NK-92 (cell line): ENCODE data around the gene SHISA4.

Experiments
- DNase-seq: peaks from one replicate; lab custom pipeline; 2025; ENCODE audit not compliant: unreplicated experiment; lab: John Stamatoyannopoulos, UW

The SHISA4 gene

DNA sequence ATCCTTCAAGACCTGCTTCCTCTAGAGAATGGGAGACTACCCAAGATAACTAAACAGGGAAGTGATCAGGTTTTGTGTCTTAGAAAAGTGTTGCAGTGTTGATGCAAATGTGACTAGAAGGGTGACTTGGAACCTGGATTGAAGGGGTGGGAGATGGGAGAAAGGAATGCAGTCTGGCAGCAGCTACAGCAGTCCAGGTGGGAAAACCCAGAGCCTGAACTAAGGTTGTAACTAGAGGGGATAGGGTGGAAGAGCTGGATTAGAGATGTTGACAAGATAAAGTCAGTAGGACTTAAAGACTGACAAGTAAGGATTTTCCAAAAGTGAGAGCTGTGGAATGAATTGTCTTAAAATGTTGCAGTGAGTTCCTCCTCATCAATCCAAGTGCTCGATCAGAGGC, 7.1 kb upstream of the SHISA4 start:
- no peak for DNase-seq

DNA sequence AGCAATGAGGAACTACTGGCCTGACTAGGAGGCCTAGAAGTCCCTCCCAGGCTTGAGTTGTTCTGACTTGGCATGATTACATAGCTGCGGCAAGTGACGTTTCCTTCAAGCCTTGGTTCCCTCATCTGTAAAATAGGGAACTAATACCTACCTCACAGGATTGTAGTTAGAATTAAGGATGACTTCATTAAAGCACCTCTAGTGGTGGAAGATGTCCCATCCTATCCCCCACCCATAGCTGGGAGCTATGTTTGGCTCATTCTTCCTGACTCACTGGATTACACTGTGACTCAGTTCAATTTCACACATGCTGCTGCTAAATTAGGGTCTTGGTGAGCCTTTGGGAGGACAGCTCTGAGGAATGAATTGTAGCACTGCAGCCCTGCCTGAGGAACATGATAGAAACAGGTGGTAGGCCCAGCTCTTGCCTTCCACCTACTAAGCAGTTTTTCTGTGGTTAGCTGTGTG, 6.0 kb upstream of the SHISA4 start:
- no peak for DNase-seq

DNA sequence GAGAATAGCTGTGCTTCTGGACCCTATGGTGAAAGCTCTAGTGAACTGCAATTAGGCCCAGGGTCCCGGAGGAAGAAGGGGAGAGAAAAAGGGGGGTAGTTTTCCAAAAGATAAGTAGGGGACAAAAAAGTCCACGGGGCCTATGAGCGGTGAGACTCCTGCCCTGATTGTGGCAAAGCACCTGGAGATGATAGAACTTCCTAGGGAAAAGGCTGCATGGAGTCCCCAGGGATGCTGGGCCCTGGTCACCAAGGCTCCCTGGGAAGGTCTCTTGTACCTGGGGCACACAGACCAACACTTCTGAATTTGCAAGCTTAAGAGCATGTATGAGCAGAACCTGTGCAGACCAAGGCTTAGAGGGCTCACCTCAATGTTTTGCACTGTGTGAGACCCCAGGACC, 5.4 kb upstream of the SHISA4 start:
- DNase-seq, result no peak

DNA sequence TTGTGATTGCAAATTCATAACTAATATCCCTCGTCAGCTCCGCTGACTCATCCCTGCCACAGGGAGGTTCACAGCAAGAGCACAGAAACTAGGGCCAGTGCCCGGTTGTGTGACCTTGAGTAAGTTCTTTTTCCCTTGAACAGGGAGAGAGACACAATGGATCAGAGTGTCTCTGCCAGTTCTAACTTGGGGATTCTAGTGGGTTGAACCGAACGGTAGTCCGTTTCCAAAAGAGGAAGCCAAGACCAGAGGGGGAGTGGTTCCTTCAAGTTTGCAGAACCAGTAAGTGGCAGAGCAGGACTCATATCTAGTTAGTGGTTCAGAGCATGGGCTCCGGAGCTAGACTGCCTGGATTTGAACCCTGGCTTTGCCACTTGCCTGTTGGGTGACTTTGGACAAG, 4.9 kb upstream of the SHISA4 start:
- no peak for DNase-seq

DNA sequence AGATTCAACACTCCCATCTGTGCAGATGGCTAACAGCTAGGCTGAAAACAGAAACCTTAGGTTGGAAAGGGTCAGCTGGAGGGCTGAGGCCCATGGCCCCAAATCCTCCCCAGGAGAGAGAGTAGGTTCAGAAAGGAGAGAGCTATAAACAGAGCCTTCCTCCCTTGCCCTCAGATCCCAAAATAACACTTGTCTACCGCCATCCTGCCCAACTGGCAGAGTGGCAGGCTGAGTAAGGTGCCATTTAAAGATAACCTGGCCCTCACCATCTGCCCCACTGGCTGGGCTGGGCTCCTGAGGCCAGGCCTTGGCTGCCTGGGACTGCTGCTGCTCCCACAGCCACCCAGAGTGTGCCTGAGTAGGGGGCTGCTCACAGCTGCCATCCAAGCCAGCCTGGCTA, 4.3 kb upstream of the SHISA4 start:
- no peak for DNase-seq

DNA sequence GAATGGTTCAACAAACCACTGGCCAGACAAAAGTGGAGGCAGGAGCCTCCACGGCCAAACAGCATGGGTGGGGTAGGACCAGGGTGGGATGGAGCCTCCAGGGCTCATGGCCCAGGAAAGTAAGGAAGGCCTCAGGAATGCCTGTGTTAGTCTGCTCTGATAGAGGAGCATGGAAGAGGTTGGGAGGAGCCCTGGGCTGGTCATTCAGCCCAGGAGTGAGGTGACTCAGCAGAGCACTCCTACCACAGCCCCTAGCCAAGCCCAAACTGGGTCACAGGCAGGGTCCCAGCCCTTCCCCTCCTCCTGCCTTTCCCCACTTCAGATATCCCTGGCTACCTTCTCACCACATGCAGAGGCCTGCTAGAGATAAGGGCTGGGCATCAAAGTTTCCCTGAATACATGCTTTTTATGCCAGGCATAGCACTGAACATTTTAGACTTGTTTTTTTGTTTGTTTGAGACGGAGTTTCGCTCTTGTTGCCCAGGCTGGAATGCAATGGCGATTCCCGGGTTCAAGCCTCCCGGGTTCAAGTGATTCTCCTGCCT, 3.1 kb upstream of the SHISA4 start:
- DNase-seq, result no peak

DNA sequence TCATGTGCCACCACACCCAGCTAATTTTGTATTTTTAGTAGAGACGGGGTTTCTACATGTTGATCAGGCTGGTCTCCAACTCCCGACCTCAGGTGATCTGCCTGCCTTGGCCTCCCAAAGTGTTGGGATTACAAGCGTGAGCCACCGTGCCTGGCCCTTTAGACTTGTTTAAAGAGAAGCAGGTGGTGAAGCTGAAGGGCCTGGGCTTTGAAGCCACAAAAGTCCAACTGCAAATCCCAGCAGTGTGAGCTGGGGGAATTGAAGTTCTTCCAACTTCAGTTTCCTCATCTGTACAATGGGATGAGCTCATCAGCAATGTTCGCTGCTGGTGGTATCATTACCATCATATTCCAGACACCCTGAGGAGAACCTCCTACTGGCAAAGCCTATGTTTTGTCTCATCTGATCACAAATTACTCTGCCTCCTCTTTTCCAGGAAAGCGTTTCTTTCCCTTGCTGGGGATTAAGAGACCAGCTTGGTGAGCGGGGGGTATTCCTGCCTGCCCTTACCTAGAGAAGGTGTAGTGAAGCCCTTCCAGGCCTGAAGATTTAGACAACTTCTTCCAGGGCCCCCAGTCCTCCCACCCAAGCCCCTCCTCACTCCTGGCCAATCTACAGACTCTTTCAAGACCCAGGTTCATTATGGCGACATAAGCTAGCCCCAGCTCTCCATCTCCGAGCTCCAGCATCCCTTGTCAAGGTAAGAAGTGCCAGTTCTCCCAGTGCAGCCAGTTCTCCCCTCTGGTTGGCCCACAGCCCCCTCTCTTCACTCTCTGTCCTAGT, 2.4 kb upstream of the SHISA4 start:
- no peak for DNase-seq

DNA sequence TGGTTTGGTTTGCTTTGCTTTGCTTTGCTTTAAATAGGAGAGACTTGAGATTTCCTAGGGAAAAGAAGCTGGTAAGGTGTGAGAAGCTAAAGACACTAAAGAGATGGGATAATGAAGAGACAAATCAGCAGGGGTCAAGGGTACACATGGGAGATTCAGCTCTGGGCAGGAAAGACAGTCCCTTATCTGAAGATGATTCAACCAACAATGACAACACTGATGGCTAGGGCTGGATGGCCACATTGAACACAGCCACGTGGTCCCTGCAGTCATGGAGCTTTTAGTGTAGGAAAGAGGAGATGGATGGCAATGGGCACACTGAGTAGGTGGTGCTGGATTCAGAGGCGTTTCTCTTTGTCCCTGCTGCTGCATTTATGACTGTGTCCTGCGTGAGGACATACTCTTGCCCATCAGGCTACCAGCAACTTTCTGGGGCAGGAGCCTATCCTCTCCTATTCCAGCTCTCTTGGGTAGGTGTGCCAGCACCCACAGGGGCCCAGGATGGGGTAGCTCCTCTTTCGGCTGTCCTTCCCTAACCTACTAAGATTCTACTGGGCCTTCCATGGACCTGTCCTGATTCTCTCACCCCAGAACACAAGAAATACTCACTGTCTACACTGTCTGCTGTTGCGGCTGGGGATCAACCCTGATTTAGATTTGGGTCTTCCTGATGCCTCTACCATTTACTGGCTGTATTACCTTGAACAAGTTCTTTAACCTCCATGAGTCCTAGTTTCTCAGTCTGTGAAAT, 1.4 kb upstream of the SHISA4 start:
- DNase-seq, result no peak

DNA sequence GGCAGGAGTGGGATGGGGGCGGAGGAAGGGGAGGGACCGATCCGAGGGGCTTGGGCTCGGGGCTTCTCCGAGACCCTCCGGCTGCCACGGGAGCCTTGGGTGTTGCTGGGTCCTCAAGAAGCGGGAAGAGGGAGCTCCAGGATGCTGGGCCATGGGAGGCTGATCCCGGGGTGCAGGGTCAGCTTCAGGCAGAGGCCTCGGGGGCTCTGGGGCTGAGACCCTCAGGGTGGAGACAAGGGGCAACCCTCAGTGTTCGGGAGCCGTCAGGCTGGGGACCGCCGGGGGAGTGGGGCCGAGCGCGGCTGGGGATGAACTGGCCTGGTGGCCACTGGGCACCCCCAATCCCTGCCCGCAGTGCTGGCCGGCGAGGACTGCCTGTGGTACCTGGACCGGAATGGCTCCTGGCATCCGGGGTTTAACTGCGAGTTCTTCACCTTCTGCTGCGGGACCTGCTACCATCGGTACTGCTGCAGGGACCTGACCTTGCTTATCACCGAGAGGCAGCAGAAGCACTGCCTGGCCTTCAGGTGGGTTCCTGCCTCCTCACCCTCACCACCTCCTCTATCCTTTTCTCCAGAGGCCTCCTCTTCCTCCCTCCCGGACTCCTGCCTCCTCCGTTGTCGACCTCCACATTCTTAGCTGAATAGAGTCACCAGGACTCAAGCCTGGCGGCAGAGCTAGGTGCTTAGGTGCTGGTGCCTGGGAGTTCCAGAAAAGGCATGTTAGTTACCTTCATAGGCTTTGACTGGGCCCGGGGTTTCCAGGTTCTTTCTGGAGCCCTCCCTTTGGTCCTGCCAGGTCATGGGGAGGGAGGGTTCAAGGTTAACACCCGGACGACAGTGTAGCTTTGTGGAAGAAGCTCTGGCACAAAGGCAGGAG, 631 bp downstream of the SHISA4 start:
- no peak for DNase-seq

DNA sequence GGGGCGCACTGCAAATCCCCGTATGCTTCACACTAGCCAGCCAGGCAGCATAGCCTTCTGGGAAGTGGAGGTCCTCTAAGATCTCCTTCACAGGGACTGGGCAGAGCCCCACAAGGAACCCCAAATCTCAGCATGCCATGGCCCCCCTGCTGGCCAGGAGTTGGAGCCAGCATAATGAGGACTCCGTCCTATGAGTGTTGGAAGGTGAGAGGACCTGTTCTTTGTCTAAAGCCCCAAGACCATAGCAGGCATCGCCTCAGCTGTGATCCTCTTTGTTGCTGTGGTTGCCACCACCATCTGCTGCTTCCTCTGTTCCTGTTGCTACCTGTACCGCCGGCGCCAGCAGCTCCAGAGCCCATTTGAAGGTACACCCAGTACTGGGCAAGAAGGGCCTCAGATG, 1.5 kb downstream of the SHISA4 start:
- no peak for DNase-seq

DNA sequence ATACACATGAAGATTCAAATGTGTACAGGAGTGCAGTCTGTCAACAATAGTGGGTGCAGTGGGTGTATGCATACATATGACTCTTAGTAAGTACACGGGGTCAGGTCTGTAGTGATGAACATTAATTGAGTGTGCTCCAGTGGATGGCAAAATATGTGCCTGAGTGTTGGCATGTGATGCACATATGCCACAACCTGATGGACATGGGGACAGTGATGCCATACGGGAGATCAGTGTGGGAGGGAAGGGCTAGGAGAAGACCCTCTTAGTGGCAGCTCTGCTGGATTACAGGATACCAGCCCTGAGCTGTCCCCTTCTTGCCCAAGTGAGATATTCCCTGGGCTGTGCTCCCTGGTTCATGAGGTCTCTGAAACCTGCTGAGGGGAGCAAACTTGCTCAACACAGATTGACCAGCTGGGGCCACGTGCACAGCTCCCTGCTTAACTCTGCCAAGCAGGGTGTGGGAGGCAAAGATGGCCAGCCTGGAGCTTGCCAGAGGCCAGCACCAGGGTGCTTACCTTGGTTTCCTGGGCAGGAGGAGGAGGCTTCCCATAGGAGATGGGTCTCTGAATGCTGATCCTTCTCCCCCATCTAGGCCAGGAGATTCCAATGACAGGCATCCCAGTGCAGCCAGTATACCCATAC, 2.2 kb downstream of the SHISA4 start:
- DNase-seq, result no peak

DNA sequence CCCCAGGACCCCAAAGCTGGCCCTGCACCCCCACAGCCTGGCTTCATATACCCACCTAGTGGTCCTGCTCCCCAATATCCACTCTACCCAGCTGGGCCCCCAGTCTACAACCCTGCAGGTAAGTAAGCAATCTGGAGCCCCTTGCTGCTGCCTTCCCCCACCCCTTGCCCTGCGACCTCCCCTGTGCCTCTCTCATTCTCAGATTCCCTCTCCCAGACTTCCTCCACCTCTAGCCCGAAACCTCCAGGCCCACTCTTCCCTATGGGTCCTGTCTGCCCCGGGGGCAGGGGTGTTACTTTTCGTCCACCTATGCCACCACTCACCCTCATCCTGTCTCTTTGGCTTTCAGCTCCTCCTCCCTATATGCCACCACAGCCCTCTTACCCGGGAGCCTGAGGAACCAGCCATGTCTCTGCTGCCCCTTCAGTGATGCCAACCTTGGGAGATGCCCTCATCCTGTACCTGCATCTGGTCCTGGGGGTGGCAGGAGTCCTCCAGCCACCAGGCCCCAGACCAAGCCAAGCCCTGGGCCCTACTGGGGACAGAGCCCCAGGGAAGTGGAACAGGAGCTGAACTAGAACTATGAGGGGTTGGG, 2.9 kb downstream of the SHISA4 start:
- no peak for DNase-seq

DNA sequence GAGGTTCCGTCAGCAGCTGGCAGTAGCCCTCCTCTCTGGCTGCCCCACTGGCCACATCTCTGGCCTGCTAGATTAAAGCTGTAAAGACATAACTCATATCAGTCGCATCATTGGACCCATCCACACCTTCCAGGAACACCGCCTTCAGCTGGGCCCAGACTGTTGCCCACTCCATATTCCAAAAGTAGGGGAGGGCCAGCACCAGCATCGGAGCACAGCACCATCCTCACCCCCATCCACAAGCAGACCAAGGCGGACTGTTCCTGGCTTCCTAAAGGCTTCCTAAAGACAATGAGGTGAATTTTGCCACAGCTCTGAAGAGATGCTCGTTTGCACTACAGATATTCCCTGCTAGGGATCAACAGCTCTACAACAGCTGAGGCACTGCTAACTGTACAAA, 3.5 kb downstream of the SHISA4 start:
- DNase-seq, result no peak

DNA sequence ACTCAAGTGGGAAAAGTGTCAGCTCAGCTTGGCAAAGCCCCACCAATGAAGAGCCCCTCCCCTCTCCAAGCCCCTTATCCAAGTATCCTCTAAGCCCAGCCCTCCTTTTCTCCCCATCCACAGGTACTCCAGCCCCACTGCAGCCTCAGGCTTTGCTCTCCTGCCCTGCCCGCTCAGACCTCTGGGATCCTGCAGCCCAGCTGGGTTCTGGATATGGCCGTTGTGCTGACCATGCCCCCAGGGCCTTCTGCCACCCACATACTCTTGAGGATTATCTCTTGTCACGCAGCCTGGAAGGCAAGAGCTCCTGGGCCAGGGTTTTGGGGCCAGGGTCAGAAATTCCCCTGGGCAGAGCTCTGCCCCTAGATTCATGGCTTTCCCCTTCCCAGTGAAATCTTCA, 4.7 kb downstream of the SHISA4 start:
- no peak for DNase-seq

DNA sequence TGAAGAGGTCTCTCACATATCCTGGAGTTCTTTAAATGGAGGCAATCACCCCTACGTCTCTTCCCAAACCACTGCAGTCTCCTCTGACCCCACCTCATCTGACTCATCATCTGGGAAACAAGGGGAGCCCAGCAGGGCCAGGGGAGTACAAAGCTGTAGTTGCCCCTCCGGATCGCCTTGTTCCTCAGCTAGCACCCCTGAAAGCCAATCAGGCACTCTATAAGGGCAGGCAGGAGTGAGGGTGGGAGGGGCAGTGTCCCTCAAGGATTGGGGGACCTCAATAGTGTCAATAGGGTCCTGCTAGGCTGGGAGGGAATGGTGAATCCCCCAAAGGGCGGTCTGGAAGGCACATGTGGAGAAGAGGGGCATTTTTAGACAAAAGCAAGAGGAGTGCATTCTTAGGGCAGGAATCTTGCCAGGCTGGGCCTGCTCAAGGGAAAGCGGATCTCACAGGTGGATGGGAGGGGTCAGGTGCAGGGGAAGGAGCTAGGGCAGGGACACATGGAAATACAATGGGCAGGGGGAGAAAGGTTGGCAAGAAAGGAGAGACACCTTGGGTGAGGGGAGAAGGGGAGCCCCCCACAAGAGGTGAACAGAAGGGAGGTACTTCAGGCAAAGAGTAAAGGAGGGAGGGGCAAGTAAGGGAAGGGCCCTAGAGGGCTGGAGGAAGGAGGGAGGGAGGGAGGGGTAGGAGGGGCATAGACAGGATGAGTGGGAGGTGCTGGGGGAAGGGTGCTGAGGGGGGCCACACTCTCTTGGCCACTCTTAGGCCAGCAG, 5.8 kb downstream of the SHISA4 start:
- DNase-seq, result no peak

DNA sequence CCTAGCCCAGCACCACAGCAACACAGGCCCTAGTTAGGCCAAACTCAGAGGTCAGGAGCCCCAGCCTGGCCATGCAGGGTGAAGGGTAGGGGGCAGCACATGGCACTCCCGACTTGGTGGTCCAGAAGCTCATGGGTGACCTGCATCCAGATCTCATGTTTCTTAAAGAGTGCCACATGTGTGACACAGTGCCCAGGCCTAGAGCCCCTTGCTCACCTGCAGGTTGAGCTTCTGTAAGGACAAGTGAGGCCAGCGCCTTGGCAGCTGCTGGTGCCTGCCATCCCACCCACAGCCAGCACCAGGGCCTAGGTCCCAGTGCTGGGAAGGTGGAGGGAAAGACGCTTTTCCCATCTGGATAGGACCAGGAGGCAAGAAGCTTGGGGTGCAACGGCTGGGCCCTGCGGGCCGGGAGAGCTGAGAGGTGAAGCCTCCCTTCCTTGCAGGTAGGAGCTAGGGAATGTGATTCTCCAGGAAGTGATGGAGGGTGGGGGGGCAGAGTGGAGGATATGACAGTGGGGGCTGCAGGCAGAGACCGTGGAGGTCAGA, 6.5 kb downstream of the SHISA4 start:
- no peak for DNase-seq

DNA sequence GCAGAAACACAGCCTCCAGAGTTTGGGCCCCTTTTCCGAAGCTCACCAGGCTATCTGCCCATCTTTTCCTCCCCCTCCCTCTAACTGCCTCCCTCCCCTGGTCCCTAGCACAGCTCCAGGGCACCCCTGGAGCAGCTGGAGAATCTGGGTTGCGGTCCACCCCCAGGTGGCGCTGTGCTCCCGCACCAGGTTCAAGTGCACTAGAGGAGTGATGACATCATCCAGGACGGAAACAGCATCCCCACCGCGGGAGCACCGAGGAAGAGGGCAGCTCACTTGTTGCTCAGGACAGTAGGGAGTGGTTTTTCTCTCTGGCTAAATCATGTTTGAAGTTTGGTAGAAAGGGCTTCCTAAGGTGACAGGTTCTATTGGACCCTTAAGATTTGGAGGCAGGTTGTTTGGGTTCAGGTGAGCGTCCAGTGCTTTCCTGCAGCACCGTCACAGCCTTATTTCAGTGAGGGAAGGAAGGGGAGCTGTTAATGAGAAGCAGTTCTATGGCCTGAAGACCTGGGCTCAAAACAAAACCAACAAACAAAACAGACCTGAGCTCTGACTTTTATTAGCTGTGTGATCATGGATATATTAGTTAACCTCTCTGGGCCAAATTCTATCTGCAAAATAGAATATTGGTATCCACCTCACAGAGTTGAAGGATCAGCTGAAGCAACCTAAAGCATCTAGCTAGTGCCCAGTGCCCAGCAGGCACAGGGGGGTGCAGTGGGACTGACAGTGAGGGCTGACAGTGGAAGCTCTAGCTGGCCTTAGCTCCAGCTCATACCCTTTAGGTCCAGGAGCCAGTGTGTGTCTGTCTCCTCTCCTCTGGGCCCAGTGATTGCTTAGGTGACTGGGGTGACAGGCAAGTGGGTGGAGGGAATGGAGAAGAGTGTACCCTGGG, 7.5 kb downstream of the SHISA4 start:
- DNase-seq, result no peak

DNA sequence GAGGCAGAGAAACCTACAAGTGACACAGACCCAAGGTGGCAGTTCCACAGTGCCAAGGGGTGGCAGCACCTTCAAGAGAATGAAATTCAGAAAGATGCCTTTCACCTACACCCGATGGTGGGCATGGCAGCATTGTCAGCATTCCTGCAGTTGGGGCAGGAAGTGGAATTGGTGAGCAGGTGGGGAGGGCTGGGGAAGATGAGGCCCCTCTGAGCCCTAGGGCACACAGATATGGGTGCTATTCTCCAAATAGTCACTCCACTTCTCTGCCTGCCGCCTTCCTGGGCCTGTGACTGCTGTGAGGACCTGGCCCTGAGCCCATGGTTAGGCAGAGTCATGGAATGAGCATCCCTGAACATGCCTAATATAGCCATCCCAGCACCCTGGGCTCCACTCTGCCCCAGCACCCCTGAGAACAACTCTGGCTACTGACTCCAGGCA, 8.3 kb downstream of the SHISA4 start:
- no peak for DNase-seq
